GM18861 (cell line): ENCODE results near the gene CNTNAP2.

Experiments
- ATAC-seq: cut with Tn5 transposase; IDR thresholded peaks from one replicate; pipeline ENCODE4 v1.9.1; 2021; ENCODE audit not compliant: unreplicated experiment

The CNTNAP2 gene

GRCh38 chr7:147196481-147196880 lies 1079.9 kb downstream of the CNTNAP2 start:
- ATAC-seq: no peak

GRCh38 chr7:147197006-147197405 lies 1080.4 kb downstream of the CNTNAP2 start:
- no peak for ATAC-seq

GRCh38 chr7:147199868-147200267 lies 1083.3 kb downstream of the CNTNAP2 start:
- ATAC-seq: no peak

- ATAC-seq: no peak
Measured at GRCh38 chr7:147207988-147208387, 1091.4 kb downstream of the CNTNAP2 start.

GRCh38 chr7:147231275-147231674 lies 1114.7 kb downstream of the CNTNAP2 start:
- no peak for ATAC-seq

GRCh38 chr7:147235645-147236382 lies 1119.2 kb downstream of the CNTNAP2 start:
- ATAC-seq: no peak

GRCh38 chr7:147240468-147240867 lies 1123.9 kb downstream of the CNTNAP2 start:
- ATAC-seq: no peak

GRCh38 chr7:147245274-147245673 lies 1128.7 kb downstream of the CNTNAP2 start:
- ATAC-seq: no peak

GRCh38 chr7:147249956-147250355 lies 1133.4 kb downstream of the CNTNAP2 start:
- no peak for ATAC-seq

GRCh38 chr7:147251751-147252325 lies 1135.2 kb downstream of the CNTNAP2 start:
- no peak for ATAC-seq

- no peak for ATAC-seq
Measured at GRCh38 chr7:147261693-147262092, 1145.1 kb downstream of the CNTNAP2 start.

GRCh38 chr7:147265528-147265927 lies 1148.9 kb downstream of the CNTNAP2 start:
- no peak for ATAC-seq

GRCh38 chr7:147276106-147276505 lies 1159.5 kb downstream of the CNTNAP2 start:
- no peak for ATAC-seq

- ATAC-seq: no peak
Measured at GRCh38 chr7:147276783-147277370, 1160.3 kb downstream of the CNTNAP2 start.

GRCh38 chr7:147279514-147279913 lies 1162.9 kb downstream of the CNTNAP2 start:
- ATAC-seq: no peak

GRCh38 chr7:147279964-147280374 lies 1163.4 kb downstream of the CNTNAP2 start:
- ATAC-seq: no peak

GRCh38 chr7:147282204-147282603 lies 1165.6 kb downstream of the CNTNAP2 start:
- ATAC-seq: no peak

- no peak for ATAC-seq
Measured at GRCh38 chr7:147296201-147296600, 1179.6 kb downstream of the CNTNAP2 start.

- ATAC-seq: no peak
Measured at GRCh38 chr7:147296986-147297385, 1180.4 kb downstream of the CNTNAP2 start.

GRCh38 chr7:147298611-147299043 lies 1182.0 kb downstream of the CNTNAP2 start:
- ATAC-seq: no peak

GRCh38 chr7:147300293-147300692 lies 1183.7 kb downstream of the CNTNAP2 start:
- ATAC-seq: no peak

GRCh38 chr7:147304376-147304775 lies 1187.8 kb downstream of the CNTNAP2 start:
- ATAC-seq: no peak
